HG02571 (cell line): Measurements from ENCODE around the gene ABHD15.

ENCODE experiments used
- ATAC-seq: cut with Tn5 transposase; IDR thresholded peaks from one replicate; pipeline ENCODE4 v1.9.1; 2021; ENCODE audit warnings: mild to moderate bottlenecking, moderate library complexity; ENCODE audit not compliant: unreplicated experiment

The ABHD15 gene, protein sequence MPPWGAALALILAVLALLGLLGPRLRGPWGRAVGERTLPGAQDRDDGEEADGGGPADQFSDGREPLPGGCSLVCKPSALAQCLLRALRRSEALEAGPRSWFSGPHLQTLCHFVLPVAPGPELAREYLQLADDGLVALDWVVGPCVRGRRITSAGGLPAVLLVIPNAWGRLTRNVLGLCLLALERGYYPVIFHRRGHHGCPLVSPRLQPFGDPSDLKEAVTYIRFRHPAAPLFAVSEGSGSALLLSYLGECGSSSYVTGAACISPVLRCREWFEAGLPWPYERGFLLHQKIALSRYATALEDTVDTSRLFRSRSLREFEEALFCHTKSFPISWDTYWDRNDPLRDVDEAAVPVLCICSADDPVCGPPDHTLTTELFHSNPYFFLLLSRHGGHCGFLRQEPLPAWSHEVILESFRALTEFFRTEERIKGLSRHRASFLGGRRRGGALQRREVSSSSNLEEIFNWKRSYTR

DNA sequence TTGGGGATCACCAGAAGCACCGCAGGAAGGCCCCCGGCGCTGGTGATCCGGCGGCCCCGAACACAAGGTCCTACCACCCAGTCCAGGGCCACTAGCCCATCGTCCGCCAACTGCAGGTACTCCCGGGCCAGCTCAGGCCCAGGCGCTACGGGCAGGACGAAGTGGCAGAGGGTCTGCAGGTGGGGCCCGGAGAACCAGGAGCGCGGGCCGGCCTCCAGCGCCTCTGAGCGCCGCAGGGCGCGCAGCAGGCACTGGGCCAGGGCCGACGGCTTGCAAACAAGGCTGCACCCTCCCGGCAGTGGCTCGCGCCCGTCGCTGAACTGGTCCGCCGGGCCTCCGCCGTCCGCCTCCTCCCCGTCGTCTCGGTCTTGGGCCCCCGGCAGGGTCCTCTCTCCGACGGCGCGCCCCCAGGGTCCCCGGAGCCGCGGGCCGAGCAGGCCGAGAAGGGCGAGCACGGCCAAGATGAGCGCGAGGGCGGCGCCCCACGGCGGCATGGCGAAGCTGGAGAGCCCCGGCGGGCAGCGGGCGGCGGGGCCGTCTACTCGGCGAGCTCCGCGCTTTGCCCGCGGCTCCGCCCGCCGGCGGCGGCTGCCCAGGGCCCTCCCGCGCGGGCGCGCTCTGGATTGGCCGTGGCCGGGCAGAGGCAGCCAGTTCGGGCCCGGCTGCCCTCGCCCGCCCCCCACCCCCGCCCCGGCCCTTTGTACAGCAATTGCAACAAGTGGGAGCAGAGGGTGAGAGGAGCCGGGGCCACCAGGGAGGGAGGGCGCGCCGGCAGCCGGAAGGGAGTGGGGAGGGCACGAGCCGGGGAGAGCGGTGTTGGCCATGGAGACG lies at the start of gene ABHD15:
TSS of gene ABHD15 (minus strand) at position 565 of the 831 bp plus-strand sequence. CDS start at position 494, 71 bp downstream.
- ATAC-seq: no peak

DNA sequence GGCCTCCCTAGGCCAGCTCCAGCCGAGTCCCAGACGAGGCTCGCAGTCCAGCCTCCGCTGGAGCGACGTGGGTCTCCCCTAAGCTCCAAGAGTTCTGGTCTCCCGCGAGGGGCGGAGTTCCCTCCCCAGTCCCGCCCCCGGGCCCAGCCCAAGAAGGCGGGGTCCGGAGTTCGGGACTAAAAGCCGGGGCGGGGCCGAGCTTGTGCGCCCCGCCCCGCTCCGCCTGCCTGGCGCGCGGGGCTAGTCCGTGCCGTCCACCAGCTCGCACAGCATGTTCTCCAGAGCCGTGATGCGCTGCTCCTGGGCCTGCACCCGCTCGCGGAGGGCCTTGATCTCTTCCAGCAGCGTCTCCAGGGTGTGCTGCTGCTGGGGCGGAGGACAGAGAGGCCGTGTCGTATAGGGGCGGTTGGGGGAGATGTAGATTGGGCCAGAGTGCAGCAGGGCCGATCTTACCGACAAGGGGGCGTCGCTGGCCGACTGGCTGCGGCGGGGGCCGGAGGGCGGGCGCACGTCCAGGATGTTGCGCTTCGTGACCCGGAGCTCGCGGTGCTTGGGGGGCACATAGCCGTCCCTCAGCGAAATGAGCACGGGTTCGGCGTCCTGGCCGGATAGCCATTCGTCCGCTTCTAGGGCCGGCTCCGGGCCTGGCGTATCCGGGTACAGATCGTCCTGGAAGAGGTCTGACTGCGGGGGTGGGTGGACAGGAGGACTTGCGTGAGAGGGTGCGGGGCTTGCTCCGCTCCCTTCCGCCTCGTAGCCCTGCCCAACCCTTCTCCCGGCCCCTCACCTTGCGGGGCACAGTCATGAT lies 48.9 kb upstream of the ABHD15 start:
- peak; percentile 61 for ATAC-seq

DNA sequence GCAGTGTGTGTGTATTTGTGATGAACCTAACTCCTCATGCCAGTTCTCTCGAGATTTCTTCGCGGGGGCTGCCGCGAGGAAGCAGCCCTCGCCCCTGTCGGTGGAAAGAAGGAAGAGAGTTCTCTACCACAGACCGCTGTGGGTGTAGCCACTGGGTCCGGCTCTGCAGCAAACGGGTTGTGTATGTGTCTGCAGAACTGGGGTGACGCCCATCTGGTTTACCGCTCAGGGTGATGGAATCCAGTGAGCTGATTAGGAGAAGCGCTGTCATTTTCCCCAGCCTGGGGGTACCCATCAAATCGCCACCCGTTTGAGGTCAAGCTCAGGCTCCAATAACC lies 48.2 kb upstream of the ABHD15 start:
- ATAC-seq: no peak

DNA sequence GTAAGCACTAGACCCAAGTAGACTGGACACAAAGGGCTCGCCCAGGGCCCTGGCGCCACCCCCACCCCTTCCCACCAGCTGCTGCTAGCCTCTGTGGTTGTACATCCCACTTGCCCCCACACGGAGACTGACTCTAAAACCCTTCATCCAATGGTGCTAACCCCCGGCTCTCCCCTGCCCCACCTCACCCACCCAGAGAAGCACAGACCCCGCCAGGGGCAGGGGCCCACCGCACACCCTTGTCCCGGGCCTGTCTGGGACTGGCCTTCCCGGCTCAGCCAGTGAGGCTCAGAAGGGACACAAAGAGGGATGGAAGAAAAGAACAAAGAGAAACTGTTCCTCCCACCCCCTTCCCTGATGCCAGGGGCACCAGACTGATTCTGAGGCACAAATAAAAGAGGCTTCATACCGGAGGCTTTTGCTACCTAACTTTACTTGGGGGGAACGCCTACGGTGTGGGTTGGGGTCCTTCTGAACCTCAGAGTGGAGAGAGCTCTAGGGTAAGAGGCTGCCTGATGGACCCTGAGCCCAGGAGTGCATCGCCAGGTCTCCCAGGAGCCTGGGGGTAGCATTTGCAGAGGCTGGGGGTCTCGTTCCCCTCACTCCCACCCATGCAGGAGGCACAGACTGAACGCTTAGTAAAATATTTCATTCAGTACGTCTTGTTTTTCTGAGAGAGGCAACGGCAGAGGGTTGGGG lies 47.7 kb upstream of the ABHD15 start:
- ATAC-seq: no peak

DNA sequence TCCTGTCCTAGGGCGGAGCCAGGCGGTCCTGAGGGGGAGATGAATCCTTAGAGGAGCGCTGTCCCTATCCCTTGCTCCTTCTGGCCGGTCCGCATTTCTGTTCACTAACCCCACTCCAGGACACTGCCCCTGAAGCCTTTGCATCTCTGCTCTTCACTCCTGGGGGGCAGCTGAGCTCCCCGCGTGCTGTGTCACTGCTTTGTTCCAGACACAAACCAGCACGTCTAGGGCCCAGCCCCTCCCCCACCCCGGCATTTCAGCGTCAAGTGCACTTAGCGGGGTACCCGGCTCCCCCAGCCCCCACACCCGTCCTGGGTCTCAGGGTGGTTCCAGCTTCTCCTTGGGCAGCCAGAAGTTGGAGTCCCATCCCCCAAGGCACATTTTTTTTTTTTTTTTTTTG lies 47.0 kb upstream of the ABHD15 start:
- no peak for ATAC-seq

DNA sequence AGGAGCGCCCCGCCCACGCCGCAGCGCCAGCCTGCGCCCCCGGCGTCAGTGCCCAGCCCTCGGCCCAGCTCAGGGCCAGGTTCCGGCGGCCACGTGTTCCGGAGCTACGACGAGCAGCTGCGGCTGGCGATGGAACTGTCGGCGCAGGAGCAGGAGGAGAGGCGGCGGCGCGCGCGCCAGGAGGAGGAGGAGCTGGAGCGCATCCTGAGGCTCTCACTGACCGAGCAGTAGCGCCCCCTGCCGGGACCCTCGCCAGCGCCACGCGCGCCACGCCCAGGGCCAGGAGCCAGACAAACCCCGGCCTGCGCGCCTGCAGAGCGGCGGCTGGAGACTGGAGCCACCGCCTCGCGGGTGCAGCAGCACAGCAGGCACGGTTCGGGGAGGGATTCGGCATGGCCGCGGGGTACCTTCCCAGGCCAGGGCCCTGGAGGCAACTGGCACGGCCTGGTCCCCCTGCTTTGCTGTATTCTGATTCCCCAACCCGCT lies 46.6 kb upstream of the ABHD15 start:
- no peak for ATAC-seq

DNA sequence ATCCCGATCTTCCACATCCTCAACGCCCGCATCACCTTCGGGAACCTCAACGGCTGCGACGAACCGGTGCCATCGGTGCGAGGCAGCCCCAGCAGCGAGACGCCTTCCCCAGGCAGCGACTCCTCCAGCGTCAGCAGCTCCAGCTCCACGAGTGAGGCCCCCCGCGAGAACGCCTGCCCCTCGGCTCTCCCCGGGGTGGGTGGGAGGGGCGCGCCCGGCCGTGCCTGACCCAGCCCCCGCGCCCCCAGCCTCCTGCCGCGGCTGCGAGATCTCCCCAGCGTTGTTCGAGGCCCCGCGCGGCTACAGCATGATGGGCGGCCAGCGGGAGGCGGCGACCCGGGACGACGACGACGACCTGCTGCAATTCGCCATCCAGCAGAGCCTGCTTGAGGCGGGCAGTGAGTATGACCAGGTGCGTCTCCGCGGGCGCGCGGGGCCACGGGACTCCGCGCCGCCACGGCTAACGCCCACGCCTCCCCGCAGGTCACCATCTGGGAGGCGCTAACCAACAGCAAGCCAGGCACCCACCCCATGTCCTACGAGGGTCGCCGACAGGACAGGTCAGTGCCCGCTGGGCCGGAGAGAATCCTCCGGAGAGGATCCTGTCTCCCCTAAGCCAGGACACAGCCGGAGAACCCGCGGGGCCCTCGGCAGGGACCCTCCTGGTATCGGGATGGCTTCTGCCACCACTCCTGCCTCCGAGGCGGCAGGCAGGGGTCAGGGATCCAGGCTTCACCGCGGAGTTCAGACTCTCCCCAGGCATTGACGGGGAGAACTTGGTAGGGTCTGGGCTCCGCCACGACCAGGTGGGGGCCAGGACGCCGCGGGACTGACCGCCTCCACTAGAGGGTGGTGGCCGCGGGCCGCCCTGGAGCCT lies 45.8 kb upstream of the ABHD15 start:
- ATAC-seq: no peak

DNA sequence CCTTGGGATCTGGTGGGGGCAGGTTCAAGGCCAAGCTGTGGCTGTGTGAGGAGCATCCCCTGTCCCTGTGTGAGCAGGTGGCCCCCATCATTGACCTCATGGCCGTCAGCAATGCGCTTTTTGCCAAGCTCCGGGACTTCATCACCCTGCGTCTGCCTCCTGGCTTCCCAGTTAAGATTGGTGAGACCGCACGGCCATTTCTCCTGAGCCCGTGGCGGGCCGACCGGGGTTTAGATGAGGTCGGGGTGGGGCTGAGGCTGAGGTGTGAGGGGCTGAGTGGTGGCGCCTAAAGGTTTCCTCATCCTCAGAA lies 45.2 kb upstream of the ABHD15 start:
- ATAC-seq: no peak

DNA sequence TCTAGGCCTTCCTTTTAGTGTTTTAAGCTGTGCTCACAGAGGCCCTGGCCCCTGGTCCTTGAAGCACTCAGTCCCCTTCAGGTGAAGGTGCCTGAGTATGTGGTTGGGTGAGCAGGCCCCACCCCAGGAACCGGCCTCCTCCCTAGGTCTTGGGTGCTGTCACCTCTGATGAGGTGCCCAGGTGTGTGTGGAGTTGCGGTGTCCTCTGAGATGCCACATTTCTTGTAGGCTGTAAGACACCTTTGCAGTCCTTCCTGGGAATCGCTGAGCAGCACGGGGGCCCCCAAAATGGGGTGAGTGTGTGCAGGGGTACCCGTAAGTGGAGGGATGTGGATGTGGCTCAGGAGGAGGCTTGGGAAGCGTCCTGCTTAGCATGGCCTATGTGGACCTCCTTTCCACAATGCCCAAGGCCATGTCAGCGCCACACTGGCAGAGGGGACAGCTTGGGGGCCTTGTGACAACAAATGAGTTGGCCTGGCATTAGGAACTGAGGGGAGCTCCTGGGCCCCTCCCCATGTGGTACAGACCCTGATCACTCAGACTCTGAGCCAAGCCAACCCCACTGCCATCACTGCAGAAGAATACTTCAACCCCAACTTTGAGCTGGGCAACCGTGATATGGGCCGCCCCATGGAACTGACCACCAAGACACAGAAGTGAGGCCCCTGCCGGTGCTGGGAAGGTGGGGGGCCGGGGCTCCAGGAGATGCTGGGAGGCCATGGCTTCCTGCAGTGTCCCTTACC lies 44.7 kb upstream of the ABHD15 start:
- no peak for ATAC-seq

DNA sequence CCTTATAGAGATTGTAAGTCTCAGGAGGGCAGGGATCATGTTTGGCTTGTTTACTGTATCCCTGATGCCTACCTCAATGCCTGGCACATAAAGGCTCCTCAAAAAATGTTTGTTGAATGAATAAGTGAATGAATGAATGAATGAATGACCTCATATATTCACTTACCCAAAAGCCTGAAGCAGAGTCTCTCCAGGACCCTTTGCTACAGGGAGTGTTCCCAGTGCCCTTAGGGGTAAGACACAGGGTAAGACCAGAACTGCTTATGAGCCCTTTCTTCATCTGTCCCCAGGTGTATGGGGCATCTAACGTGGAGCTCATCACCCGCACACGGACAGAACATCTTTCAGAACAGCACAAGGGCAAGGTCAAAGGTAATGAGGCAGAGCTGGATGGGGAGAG lies 43.6 kb upstream of the ABHD15 start:
- ATAC-seq: no peak

DNA sequence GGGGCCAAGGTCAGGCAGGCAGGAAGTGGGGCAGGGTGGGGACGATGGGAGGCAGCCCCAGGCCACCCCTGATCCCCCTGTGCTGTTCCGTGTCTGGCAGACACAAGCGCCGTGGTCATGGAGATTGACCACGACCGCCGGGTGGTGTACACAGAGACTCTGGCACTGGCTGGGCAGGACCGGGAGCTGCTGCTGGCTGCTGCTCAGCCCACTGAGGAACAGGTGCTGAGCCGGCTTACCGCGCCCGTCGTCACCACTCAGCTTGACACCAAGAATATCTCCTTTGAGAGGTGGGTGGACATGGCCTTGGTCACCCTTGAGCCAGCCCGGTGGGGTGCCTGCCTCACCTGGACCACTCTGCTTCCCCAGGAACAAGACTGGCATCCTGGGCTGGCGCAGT lies 42.1 kb upstream of the ABHD15 start:
- ATAC-seq: no peak

DNA sequence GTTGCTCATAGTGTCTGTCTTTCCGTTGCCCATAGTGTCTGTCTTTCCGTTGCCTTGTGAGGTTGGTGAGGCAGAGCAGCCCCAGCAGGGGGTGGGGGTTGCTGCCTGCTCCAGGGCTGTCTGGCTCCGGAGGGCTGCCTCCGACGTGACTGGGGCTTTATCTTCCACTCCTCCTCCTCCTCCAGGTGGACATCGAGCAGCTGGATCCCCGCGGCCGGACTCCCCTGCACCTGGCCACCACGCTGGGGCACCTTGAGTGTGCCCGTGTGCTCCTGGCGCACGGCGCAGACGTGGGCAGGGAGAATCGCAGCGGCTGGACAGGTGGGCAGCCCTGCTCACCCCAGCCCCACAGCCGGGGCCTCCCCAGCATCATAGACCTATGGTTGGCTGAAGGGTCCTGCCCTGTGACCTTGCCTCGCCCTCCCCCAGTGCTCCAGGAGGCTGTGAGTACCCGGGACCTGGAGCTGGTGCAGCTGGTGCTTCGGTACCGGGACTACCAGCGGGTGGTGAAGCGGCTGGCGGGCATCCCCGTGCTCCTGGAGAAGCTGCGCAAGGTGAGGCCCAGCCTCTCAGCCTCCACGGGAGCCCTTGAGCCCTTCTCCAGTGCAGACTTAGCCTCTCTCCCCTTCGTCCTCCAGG lies 40.8 kb upstream of the ABHD15 start:
- ATAC-seq: no peak

DNA sequence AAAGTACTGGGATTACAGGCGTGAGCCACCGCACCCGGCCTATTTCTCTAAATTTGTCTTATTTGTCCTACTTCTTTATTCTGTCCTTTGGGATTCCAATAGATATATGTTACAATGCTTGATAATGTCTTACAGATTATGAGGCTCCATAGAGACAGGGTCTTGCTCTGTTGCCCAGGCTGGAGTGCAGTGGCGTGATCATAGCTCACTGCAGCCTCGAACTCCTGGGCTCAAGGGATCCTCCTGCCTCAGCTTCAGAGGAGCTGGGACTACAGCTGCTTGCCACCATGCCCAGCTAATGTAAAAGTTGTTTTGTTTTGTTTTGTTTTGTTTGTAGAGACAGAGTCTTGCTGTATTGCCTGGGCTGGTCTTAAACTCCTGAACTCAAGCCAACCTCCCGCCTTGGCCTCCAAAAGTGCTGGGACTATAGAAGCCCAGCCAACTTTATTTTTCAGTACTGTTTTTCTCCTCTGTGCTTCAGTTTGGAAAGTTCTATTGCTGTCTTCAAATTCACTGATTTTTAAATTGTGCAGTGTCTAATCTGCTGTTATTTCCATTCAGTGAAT lies 36.4 kb upstream of the ABHD15 start:
- ATAC-seq: no peak

DNA sequence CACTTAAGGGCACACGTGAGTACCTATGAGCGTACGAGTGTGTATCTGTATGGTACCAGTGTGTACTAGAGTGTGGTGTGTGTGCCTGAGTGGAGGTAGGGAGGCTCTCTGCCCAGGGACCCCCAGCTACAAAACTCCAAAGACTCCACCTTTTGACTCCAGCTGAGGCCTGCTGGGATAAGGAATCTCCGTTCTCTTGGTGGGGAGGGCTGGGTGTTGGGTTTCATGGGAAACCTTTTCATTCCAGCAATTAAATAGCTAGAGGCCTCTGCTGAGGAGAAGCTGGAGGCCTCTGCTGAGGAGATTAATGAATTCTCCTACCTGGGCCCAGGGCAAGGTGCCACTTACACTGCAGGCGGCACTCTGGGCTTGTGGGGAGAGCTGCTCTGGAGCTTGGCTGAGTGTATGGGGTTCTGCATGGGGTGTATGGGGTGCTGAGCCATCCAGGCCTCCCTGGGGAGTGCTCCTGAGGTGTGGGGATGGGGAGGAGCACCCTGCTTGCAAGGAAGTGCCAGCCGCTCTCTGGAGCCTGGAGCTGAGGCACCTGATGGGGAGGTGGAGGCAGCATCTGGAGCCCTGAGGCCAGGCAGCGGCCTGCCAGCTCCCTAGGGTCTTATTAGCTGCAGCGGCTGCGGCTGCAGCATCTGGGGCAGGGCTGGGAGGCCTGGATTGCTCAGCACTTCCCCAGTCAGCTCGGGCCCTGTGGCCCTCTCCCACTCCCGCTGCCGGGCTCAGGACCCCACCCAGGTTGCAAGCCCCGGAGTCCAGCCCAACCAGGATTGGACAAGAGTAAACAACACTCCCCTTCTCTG lies 30.7 kb upstream of the ABHD15 start:
- no peak for ATAC-seq

DNA sequence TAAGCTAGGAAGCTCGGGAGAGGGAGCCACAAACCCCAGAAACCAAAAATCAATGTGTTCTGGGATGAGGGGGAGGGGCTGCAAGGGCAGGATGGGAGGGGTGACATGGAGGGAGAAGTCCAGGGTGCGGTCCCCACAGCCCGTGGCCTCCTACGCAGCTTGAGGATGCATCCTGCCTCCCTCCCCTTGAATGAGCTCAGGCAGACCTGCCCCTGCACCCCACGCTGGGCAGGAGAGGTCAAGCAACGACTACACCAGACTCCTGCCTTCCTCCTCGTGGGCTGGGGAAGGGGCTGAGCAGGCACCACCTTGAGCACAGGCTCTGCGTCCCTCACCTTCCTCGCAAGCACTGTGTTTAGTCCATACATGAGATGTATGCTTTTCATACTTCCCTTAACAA lies 30.0 kb upstream of the ABHD15 start:
- no peak for ATAC-seq

DNA sequence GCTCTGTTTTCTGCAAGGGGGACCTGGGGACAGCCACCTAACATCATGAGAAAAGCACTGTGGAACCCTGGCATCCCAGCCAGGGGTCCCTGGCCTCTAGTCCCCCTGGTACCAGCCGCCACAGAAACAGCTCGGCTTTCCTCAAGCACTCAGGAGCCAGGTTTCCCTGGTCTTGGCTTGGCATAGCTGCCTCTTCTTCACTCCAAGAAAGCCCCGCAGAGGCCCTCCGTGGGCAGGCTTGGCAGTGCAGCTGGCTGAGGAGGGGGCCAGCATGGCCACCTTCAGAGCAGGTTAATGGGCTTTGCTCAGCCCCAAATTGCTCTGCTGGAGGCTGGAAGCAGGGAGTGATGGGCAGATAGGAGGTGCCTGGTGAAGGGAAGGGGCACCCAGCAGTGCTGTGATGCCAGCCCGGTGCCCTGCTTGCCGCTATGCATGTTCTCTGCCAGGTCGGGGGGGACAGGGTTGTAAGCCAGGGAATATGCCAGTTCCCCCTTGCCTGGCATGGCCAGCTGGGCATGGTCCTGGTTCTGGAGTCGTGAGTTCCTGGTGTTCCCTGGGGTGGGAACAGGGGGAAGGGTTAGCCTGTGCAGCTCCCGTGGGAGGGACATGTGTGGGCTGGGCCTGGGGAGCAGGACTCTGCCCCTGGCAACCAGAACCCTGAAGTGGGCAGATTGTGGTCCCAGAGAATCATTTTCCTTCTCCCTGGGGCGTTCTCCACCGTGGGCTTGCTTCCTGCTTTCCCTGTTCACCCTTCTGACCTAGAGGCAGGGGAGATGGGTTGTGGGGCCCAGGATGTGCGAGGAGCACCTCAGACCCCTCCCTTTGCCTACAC lies 29.3 kb upstream of the ABHD15 start:
- ATAC-seq: no peak
